ENCODE measurements around the gene SELPLG.

Gene SELPLG

DNA sequence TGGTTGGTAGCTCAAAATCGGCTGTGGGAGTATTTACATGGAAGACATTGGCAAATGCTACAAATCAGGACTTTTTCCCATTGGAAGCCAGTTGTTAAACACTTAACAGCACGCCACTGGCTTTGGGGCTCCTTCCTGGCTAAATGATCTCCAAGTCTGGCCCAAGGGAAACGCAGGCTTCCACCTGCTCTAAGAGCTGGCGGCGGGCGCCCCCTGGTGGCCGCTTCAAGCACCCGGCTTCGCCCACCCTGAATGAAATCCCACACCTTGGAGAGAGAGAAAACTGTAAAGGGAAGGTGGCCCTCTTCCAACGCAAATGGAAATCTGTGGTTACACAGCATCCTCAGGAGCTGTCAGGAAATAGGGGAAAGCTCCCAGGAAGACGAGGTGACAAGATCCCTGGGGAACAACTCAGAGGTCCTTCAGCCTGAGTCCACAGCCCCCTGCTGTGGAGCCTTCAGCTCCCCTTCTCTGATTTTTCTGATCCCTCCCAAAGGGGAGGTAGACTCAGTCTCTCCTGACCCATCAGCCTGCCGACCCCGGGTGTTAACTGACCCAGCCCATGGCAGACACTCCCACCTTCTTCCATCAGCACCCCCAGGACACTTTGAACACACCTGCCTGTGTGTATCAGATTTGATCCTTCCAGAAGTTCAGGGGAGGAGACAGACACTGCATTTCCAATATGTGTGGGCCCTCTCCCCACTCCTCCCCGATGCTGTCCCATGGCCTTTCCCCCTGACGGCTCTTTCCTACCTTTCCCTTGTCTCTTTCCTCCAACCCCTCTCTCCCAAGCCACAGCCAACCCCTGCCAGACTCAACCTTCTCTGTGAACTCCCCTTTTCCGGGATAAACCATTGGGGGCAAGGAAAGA lies 15.4 kb downstream of the SELPLG start:
- peak; percentile 75 to 78 for DNase-seq

- peak; percentile 77 to 80 for DNase-seq
These were observed 16.5 kb downstream of the SELPLG start for GRCh38 chr12:108616941-108617858.

DNA sequence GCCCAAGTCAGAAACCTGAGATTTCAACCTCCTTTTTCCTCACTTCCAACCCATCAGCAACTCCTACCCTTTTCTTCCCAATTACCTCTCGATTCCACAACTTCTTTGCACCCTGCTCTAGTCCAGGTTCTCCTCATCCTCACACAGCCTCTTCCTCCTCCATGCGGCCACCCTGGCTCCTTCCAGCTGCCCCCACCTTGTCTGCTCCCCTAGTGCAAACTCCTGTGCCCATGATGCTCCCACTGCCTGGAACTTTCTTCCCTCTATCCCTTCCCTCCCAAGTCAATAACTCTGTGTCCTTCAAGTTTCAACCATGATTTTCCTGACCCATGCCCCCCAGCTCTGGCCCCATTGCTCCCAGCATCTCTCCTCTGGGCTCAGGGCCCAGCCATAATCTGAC lies 17.3 kb downstream of the SELPLG start:
- DNase-seq, result no peak

DNA sequence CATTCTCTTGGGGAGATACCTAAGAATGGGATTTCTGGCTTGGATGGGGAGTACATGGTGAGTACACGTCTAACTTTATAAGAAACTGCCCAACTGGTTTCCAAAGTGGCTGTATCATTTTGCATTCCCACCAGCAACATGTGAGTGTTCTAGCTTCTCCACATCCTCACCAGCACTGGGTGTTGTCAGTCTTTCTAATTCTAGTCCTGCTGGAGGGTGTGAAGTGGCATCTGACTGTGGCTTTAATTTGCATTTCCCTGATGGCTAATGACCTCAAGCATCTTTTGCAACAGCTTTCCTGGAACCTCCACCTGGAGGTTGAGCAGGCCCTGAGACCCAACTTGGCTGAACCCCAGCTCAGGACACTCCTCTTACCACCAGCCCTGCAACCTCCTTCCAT lies 17.8 kb downstream of the SELPLG start:
- DNase-seq, result no peak

- DNase-seq, result no peak
These were observed 19.1 kb downstream of the SELPLG start for GRCh38 chr12:108614639-108615038.

DNA sequence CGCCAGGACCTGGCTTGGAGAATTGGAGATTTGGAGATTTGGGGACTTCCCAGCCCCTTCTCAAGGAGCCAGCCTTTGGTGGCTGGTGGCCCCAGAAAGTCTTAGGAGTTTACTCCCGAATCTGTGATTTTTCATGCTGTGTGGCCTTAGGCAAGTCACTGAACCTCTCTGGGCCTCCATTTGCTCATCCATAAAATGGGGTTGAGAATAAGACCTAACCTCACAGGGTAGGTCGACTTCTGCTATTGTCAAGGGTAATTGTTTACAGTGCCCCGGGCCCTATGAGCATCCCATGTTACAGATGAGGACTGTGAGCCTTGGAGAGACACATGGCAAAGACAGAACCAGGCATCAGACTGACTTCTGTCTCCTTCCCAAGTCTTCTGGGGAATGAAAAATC lies 19.7 kb downstream of the SELPLG start:
- no peak for DNase-seq

DNA sequence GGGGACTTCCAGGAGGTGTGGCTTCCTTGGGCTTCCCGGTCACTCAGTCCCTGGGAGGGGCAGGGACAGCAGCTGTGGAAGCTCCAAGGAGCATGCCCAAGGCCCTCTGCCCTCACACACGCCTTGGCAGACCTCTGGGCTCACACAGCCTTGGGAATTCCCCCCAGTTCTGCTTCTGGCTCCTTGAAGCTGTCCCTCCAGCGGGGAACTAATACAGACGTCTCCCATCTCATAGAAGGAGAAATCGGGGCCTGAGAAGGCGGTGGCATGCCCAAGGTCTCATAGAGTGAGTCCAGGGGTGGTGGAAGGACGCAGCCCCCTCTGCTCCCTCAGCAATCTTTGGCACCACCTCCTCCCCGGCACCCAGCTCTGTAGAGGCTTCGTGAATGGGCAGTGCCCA lies 20.1 kb downstream of the SELPLG start:
- DNase-seq, result no peak

- DNase-seq, result no peak
These were observed 20.9 kb downstream of the SELPLG start for GRCh38 chr12:108612788-108613282.

DNA sequence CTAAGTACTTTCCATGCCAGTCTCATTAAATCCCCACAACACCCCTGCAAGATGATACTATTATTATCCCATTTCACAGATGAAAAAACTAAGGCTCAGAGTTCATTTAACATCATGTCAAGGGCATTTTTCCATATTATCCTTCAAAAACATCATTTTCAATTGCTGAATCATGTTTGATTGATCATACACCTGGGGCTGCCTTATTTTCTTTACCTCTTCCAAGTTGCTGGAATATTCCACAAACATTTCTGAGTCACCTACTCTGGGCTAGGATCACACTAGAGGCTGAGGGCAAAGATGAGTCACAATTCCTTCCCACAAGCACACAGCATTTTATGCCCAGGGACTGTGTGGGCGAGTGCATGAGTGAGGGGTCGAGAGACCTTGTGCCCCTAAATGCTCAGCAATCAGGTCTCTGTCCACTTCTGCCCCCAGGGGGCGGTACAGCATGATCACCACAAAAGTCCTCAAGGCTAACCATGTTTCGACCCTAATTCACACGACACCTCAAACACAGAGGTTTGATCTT lies 21.7 kb downstream of the SELPLG start:
- peak; percentile 65 to 67 for DNase-seq

GRCh38 chr12:108610856-108611605 lies 22.7 kb downstream of the SELPLG start:
- no peak for DNase-seq

DNA sequence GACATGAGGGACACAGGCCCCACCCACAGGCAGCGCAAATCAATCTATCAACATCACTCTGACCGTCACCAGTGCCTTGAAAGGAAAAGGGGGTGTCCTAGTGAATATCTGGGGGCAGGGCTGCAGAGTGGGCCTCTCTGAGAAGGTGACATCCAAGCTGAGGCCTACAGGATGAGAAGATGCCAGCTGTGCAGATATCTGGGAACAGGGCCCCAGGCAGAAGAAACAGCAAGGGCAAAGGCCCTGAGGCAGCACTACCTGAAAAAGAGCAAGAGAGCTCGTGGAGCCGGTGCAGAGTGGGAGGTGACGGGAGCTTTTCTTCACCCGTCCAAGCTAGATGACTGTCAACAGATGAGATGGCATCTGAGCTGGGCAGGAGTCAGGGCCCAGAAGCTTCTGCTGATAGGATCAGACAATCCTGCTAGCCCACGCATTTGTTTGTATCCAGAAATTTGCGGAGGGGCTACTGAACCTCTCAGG lies 23.3 kb downstream of the SELPLG start:
- DNase-seq, result no peak

DNA sequence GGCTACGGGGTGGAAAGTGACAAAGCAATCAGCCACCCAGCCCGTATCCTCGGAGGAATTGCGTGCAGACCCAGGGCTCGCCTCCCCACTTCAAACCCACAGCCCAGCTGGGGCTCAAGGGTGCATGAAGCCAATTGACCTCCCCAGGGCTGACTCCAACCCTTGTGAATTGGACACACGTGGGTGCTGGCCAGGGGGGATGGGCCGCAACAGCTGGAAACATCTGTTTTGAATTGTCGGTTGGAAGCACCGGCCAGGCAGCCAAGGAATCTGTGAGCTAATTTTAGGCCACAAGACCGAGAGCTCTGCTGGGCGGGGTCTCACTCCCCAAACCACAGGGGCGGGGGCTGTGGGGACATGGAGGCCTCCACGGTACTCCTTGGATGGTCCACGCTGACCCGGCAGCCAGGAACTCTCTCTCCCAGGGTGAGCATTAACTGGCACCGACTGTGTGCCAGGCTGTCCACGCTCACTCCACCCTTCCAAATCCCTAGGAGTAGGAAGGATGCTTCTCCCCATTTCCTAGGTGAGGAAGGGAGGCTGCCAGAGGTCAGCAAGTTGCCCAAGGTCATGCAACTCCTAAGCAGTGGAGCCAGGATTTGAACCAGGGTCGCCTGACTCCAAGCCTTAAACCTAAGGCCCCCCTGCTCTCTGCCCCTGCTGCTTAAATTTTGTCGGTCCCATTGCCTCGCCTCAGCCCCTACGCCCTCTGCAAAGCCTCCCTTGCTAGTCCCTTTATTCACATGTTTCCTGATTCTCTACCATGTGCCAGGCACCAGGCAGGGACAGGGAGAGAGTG lies 24.0 kb downstream of the SELPLG start:
- no peak for DNase-seq

- no peak for DNase-seq
These were observed 25.1 kb downstream of the SELPLG start for GRCh38 chr12:108608616-108609015.

GRCh38 chr12:108607981-108608600 lies 25.6 kb downstream of the SELPLG start:
- DNase-seq, result no peak

GRCh38 chr12:108606492-108606891 lies 27.2 kb downstream of the SELPLG start:
- no peak for DNase-seq

- DNase-seq, result no peak
These were observed 27.8 kb downstream of the SELPLG start for GRCh38 chr12:108605690-108606406.

DNA sequence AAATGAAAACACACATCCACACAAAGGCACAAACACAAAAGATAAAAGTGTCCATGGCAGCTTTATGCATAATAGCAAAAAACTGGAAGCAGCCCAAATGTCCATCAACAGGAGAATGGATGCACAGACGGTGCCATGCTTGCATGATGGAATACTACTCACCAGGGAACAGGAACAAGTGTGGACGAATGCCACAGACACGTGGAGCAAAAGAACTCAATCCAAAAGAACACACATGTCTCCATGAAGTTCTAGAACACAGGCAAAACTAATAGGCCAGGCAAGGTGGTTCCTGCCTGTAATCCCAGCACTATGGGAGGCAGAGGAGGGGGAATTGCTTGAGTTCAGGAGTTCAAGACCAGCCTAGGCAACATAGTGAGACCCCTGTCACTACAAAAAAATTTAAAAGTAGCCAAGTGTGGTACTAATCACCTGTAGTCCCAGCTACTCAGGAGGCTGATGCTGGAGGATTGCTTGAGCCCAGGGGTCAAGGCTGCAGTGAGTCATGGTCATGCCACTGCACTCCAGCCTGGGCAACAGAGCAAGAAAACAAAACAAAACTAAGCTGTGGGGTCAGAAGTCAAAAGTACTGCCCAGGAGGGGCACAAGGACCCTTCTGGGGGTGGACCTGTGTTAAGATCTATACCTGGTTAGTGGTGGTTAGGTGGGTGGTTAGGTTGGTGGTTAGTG lies 28.5 kb downstream of the SELPLG start:
- DNase-seq, result no peak

- DNase-seq, result no peak
These were observed 29.3 kb downstream of the SELPLG start for GRCh38 chr12:108604208-108604941.

DNA sequence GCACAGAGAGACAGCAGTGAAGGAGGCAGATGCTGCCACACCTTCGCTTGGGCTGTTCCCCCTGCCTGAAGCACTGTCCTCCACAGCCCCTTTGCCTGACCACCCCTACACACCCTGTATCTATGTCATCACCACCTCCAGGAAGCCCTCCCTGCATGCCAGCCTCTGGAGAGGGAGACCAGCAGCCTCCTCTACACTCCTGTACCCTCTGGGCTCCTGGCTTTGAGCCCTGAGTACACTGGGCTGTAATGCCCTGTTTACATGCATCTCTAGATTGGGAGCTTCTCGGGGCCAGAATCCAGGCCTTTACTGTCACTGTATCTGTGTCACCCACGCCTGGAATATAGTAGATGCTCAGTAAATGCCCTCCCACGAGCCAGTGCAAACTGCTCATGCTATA lies 30.0 kb downstream of the SELPLG start:
- no peak for DNase-seq

Measured in activated CD4-positive, alpha-beta T cell treated with anti-CD3 and anti-CD28 coated beads for 4 hours (primary cell).